B cell (primary cell): ENCODE data around the gene SETD1A. TPM values are rescaled to one million over a fixed set of nuclear protein-coding genes. Genes with fewer than 3 reads are reported as not detected.

ENCODE experiments used
- ATAC-seq: fragments of 200-7000 bp; cut with Tn5 transposase; one replicate; pipeline ENCODE4 v1.10.0; 2021; ENCODE audit warnings: low read depth, mild to moderate bottlenecking, moderate number of reproducible peaks, moderate library complexity
- CTCF ChIA-PET: fragments of 350-600 bp; sonication (Branson Sonifier 250); formaldehyde crosslinking; loops from one replicate; lab custom pipeline; 2021; ENCODE audit warnings: antibody characterized with exemption, inconsistent platforms; lab: Charles Lee
- POLR2A ChIA-PET: fragments of 350-600 bp; sonication (Branson Sonifier 250); formaldehyde crosslinking; loops from one replicate; lab custom pipeline; 2021; ENCODE audit warnings: antibody characterized with exemption; lab: Charles Lee
- DNase-seq: peaks from one replicate; pipeline ENCODE4 v3.0.0; 2013
- H2AFZ ChIP-seq: 2 replicates; pipeline ENCODE4 v1.6.1; 2012; ENCODE audit warnings: mild to moderate bottlenecking, low read depth, low read length; ENCODE audit not compliant: insufficient read depth, poor library complexity, severe bottlenecking
- H3K27ac ChIP-seq, 2 donors: 1 replicate in 1 of 2; 2 replicates in 1 of 2; pipeline ENCODE4 v1.5.1; 2012 to 2013; ENCODE audit warnings: low read length in 2 of 2, mild to moderate bottlenecking in 2 of 2, moderate library complexity in 1 of 2
- H3K27me3 ChIP-seq, 4 experiments: fragments of 200-600 bp in 1 of 4; sonication (generic) in 1 of 4; replicated peaks in 1 of 4; 1 replicate in 2 of 4; 2 replicates in 2 of 4; pipeline versions ENCODE4 v1.6.1 to v1.7.0; 2013 to 2016; ENCODE audit warnings: low read length in 3 of 4, mild to moderate bottlenecking in 2 of 4, mixed read lengths in 1 of 4, moderate library complexity in 1 of 4; ENCODE audit not compliant: insufficient read depth in 4 of 4, control insufficient read depth in 3 of 4; ENCODE audit errors: control extremely low read depth in 1 of 4
- H3K36me3 ChIP-seq, 2 experiments: replicated peaks in 1 of 2; 1 replicate in 1 of 2; 2 replicates in 1 of 2; pipeline versions ENCODE4 v1.6.1 to v1.7.1; 2013; ENCODE audit warnings: low read length in 1 of 2; ENCODE audit not compliant: insufficient read depth in 2 of 2, control insufficient read depth in 1 of 2; ENCODE audit errors: control extremely low read depth in 1 of 2, extremely low read depth in 1 of 2
- H3K4me1 ChIP-seq, 2 donors: fragments of 200-600 bp in 1 of 2; sonication (generic) in 1 of 2; 1 replicate in 1 of 2; 2 replicates in 1 of 2; pipeline versions ENCODE4 v1.5.1 to v1.6.1; 2013 to 2017; ENCODE audit warnings: low read length in 2 of 2; ENCODE audit not compliant: control insufficient read depth in 2 of 2, insufficient read depth in 2 of 2
- H3K4me2 ChIP-seq: replicated peaks from 2 replicates; pipeline ENCODE3; 2012; ENCODE audit warnings: mild to moderate bottlenecking, low read depth, low read length; ENCODE audit not compliant: poor library complexity, severe bottlenecking
- H3K4me3 ChIP-seq, 5 experiments: fragments of 200-600 bp in 1 of 5; sonication (generic) in 1 of 5; 1 replicate in 3 of 5; 2 replicates in 2 of 5; pipeline versions ENCODE4 v1.5.1 to v1.7.0; 2011 to 2016; ENCODE audit warnings: low read length in 4 of 5, mild to moderate bottlenecking in 4 of 5, low read depth in 2 of 5, control low read depth in 1 of 5, moderate library complexity in 1 of 5; ENCODE audit not compliant: insufficient read depth in 1 of 5; ENCODE audit errors: control extremely low read depth in 1 of 5, extremely low read depth in 1 of 5
- H3K79me2 ChIP-seq: fragments of 200-600 bp; sonication (generic); one replicate; pipeline ENCODE4 v1.6.0; 2016; ENCODE audit warnings: low read length; ENCODE audit not compliant: control insufficient read depth, insufficient read depth
- H3K9ac ChIP-seq: fragments of 200-600 bp; sonication (generic); 2 replicates; pipeline ENCODE4 v1.6.1; 2017; ENCODE audit warnings: mild to moderate bottlenecking, low read length, moderate library complexity
- H3K9me3 ChIP-seq, 3 donors: one replicate each; pipeline versions ENCODE4 v1.6.1 to v1.7.1; 2013; ENCODE audit warnings: low read length in 2 of 3; ENCODE audit not compliant: control insufficient read depth in 2 of 3, insufficient read depth in 1 of 3; ENCODE audit errors: control extremely low read depth in 1 of 3
- H4K20me1 ChIP-seq: 2 replicates; pipeline ENCODE4 v1.6.0; 2012; ENCODE audit warnings: mild to moderate bottlenecking, low read length; ENCODE audit not compliant: insufficient read depth, control insufficient read depth, poor library complexity, severe bottlenecking
- H3K27ac Mint-ChIP-seq: one replicate; pipeline ENCODE4 v1.8.0; 2021; ENCODE audit warnings: mixed read lengths
- H3K27me3 Mint-ChIP-seq: one replicate; pipeline ENCODE4 v1.8.0; 2021; ENCODE audit warnings: mixed read lengths
- H3K4me1 Mint-ChIP-seq: one replicate; pipeline ENCODE4 v1.8.0; 2021; ENCODE audit warnings: mixed read lengths
- H3K4me3 Mint-ChIP-seq: one replicate; pipeline ENCODE4 v1.8.0; 2021; ENCODE audit warnings: mixed read lengths
- H3K9me3 Mint-ChIP-seq: one replicate; pipeline ENCODE4 v1.8.0; 2022; ENCODE audit warnings: mixed read lengths; ENCODE audit not compliant: insufficient read depth
- CTCF ChIP-seq: fragments of 200-600 bp; IDR thresholded peaks from one replicate; pipeline ENCODE4 v1.8.0; 2022; ENCODE audit warnings: antibody characterized with exemption, mild to moderate bottlenecking
- EZH2 ChIP-seq: IDR thresholded peaks from 2 replicates; pipeline ENCODE4 v1.6.1; 2012; ENCODE audit warnings: borderline replicate concordance, low read depth, mild to moderate bottlenecking, moderate library complexity, low read length; ENCODE audit not compliant: insufficient read depth, poor library complexity, severe bottlenecking
- WGBS: methylation state at CpG from one replicate; pipeline ENCODE4 v1.1.5; 2013; ENCODE audit warnings: missing lambda C conversion rate; ENCODE audit not compliant: insufficient coverage; 5-methylcytosine and 5-hydroxymethylcytosine counted together
- intact Hi-C: fragments of 100-400 bp; cut with micrococcal nuclease; formaldehyde crosslinking; loops from one replicate; pipeline ENCODE4 v1.10.0; 2022
- polyA plus RNA-seq: library from polyadenylated mRNA; depleted of rRNA; stranded (reverse); fragments of >200 nt; gene quantifications from 2 replicates; pipeline ENCODE4 v1.2.3, GENCODE V29; 2012
- total RNA-seq, 2 donors: library from RNA; stranded (reverse); fragments of 120-200 nt in 1 of 2; gene quantifications; 1 replicate in 1 of 2; 2 replicates in 1 of 2; pipeline versions ENCODE4 v1.2.3 to v1.2.4, GENCODE V29; 2013 to 2022

Gene SETD1A
- total and polyA plus RNA-seq, 2 donors (not counting 1 experiment from before 2014, with no cell fraction given) = 11.5 to 39.5 TPM

GRCh38 chr16:30984669-30985400, 27.3 kb downstream of the SETD1A start, which contains the start of gene HSD3B7:
Gene HSD3B7 (plus strand): TSS chr16:30985207. CDS start chr16:30985659, 452 bp downstream.
- H3K27me3 Mint-ChIP-seq = no peaks in the 10 kb centered on the region
- H3K27ac Mint-ChIP-seq = no peak within 1 kb of the TSS
- H3K4me3 Mint-ChIP-seq = no peak within 1 kb of the TSS
- no peaks in the 10 kb centered on the region for H3K4me1 Mint-ChIP-seq
- peak; percentile 81 for DNase-seq
- no peaks in the 10 kb centered on the region for H3K27me3 ChIP-seq
- H2AFZ ChIP-seq = no peak within 1 kb of the TSS
- H3K9me3 Mint-ChIP-seq = no peaks in the 10 kb centered on the region
- peaks cover 3 to 6% of the 10 kb centered on the region in 2 donors for H3K4me1 ChIP-seq
- ATAC-seq = peak; percentile 81
- no peak within 1 kb of the TSS for H3K4me3 ChIP-seq
- POLR2A ChIA-PET = interaction anchor here (1.7 kb wide), 1 partner anchor 158 kb away, joined by 8 read pairs; no protein-coding TSS in a partner anchor
- intact Hi-C loops = loop anchor here (1.0 to 5.0 kb wide), 4 partner anchors 109 to 458 kb away; partner anchors contain the start of gene VKORC1
- no peaks in the 10 kb centered on the region for H4K20me1 ChIP-seq
- no peaks in the 10 kb centered on the region for H3K9me3 ChIP-seq
- peak within 1 kb of the TSS; percentile 33 for H3K4me2 ChIP-seq
- no peaks in the 10 kb centered on the region for H3K79me2 ChIP-seq
- H3K36me3 ChIP-seq = peaks cover 0 to 26% of the 10 kb centered on the region in 2 experiments
- H3K9ac ChIP-seq = no peak within 1 kb of the TSS
- H3K27ac ChIP-seq = no peak within 1 kb of the TSS
- CTCF ChIA-PET = interaction anchor here (0.6 to 5.1 kb wide), 26 partner anchors 12 to 884 kb away, joined by 3 to 63 read pairs (median 4); partner anchors contain the start of genes KAT8, VKORC1, ZNF668 and ZNF843
- TF ChIP-seq EZH2 = no peak
- TF ChIP-seq CTCF = peak; percentile 90
- 52% methylated on average over 19 of the region's 24 CpGs for WGBS
